Measurements from ENCODE around the gene ELAVL4. TPM values are rescaled to one million over a fixed set of nuclear protein-coding genes. Genes with fewer than 3 reads are reported as not detected.

Gene ELAVL4
- total RNA-seq, 1 experiment from 2014 or later: 0.50 TPM

DNA sequence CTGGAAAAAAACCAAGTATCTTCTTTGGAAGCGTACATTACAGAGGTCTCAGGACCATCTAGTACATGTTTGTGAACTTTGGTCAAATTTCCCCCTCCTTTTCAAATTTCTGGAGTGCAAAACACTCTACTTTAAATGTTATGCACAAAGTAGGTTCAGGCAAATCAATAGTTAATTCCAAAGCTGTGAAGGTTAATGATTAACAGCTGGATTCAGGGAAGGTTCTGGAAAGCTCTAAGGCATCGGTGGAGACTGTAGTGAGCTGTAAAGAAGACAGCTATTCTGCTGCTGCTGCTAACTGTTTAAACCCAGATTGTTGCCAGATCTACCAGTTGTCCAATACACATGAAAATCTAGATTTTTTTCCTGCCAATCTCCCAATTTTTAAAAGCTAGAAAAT is 70.9 kb downstream of the ELAVL4 start:
- ATAC-seq: no peak
- ChIA-PET CTCF (no interaction called here), POLR2A (no interaction called here)
- Mint-ChIP-seq H3K4me1 (peaks cover 21% of the 10 kb centered on the region), H3K9me3 (no peaks in the 10 kb centered on the region), H3K27me3 (ENCODE audit: low read depth) (peaks cover 4% of the 10 kb centered on the region; the same call in 1 of the 2 replicates), H3K4me3 (no peak overlapping the region), H3K27ac (no peak overlapping the region), H3K36me3 (no peaks in the 10 kb centered on the region)
- TF ChIP-seq, protein P1, sequence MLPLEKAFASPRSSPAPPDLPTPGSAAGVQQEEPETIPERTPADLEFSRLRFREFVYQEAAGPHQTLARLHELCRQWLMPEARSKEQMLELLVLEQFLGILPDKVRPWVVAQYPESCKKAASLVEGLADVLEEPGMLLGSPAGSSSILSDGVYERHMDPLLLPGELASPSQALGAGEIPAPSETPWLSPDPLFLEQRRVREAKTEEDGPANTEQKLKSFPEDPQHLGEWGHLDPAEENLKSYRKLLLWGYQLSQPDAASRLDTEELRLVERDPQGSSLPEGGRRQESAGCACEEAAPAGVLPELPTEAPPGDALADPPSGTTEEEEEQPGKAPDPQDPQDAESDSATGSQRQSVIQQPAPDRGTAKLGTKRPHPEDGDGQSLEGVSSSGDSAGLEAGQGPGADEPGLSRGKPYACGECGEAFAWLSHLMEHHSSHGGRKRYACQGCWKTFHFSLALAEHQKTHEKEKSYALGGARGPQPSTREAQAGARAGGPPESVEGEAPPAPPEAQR (CRISPR knock-in tag; IDR thresholded peaks at IDR 0.05): no peak
- TF ChIP-seq, protein P2, sequence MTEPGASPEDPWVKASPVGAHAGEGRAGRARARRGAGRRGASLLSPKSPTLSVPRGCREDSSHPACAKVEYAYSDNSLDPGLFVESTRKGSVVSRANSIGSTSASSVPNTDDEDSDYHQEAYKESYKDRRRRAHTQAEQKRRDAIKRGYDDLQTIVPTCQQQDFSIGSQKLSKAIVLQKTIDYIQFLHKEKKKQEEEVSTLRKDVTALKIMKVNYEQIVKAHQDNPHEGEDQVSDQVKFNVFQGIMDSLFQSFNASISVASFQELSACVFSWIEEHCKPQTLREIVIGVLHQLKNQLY (CRISPR knock-in tag; IDR thresholded peaks at IDR 0.05): no peak
- TF ChIP-seq ZNF232 (CRISPR knock-in tag; IDR thresholded peaks at IDR 0.05) (no peak), RELA (CRISPR knock-in tag; IDR thresholded peaks at IDR 0.05; ENCODE audit: borderline replicate concordance) (no peak), IRF2 (CRISPR knock-in tag; IDR thresholded peaks at IDR 0.05; ENCODE audit: borderline replicate concordance, low read depth) (no peak), ETV6 (CRISPR knock-in tag; IDR thresholded peaks at IDR 0.05) (no peak), NFYB (CRISPR knock-in tag; conservative IDR thresholded peaks at IDR 0.05; ENCODE audit: low read depth) (no peak), ATF1 (CRISPR knock-in tag; IDR thresholded peaks at IDR 0.05) (no peak)
- TF ChIP-seq, protein P3, sequence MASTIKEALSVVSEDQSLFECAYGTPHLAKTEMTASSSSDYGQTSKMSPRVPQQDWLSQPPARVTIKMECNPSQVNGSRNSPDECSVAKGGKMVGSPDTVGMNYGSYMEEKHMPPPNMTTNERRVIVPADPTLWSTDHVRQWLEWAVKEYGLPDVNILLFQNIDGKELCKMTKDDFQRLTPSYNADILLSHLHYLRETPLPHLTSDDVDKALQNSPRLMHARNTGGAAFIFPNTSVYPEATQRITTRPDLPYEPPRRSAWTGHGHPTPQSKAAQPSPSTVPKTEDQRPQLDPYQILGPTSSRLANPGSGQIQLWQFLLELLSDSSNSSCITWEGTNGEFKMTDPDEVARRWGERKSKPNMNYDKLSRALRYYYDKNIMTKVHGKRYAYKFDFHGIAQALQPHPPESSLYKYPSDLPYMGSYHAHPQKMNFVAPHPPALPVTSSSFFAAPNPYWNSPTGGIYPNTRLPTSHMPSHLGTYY (CRISPR knock-in tag; IDR thresholded peaks at IDR 0.05): no peak
- TF ChIP-seq, protein P4, sequence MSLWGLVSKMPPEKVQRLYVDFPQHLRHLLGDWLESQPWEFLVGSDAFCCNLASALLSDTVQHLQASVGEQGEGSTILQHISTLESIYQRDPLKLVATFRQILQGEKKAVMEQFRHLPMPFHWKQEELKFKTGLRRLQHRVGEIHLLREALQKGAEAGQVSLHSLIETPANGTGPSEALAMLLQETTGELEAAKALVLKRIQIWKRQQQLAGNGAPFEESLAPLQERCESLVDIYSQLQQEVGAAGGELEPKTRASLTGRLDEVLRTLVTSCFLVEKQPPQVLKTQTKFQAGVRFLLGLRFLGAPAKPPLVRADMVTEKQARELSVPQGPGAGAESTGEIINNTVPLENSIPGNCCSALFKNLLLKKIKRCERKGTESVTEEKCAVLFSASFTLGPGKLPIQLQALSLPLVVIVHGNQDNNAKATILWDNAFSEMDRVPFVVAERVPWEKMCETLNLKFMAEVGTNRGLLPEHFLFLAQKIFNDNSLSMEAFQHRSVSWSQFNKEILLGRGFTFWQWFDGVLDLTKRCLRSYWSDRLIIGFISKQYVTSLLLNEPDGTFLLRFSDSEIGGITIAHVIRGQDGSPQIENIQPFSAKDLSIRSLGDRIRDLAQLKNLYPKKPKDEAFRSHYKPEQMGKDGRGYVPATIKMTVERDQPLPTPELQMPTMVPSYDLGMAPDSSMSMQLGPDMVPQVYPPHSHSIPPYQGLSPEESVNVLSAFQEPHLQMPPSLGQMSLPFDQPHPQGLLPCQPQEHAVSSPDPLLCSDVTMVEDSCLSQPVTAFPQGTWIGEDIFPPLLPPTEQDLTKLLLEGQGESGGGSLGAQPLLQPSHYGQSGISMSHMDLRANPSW (CRISPR knock-in tag; conservative IDR thresholded peaks at IDR 0.05; ENCODE audit: low read depth): no peak
- TF ChIP-seq, protein P5, sequence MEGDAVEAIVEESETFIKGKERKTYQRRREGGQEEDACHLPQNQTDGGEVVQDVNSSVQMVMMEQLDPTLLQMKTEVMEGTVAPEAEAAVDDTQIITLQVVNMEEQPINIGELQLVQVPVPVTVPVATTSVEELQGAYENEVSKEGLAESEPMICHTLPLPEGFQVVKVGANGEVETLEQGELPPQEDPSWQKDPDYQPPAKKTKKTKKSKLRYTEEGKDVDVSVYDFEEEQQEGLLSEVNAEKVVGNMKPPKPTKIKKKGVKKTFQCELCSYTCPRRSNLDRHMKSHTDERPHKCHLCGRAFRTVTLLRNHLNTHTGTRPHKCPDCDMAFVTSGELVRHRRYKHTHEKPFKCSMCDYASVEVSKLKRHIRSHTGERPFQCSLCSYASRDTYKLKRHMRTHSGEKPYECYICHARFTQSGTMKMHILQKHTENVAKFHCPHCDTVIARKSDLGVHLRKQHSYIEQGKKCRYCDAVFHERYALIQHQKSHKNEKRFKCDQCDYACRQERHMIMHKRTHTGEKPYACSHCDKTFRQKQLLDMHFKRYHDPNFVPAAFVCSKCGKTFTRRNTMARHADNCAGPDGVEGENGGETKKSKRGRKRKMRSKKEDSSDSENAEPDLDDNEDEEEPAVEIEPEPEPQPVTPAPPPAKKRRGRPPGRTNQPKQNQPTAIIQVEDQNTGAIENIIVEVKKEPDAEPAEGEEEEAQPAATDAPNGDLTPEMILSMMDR (IDR thresholded peaks at IDR 0.05): no peak
- DNase-seq (ENCODE audit: low spot score): no peak

DNA sequence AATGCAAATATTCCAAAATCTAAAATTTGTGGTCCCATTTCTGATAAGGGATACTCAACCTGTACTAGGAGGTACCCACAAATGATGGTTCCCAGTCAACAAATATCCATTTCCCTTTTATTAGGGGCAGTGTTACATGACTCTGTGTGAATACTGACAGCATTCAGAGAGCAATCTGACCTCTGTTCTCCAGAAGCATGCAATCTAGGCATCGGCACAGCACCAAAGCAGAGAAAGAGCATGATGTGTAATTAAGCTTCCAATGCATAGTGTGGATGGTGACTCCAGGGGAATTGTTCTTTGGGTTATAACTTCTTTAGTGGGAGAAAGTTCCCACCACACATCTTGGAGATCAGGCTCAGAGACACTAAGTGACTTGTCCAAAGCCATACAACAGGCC is 71.6 kb downstream of the ELAVL4 start:
- Mint-ChIP-seq H3K27ac (no peak overlapping the region), H3K27me3 (ENCODE audit: low read depth) (peaks cover 4% of the 10 kb centered on the region; the same call in 1 of the 2 replicates), H3K9me3 (no peaks in the 10 kb centered on the region), H3K4me1 (peaks cover 21% of the 10 kb centered on the region), H3K36me3 (no peaks in the 10 kb centered on the region), H3K4me3 (no peak overlapping the region)
- DNase-seq (ENCODE audit: low spot score) (no peak), ATAC-seq (no peak)
- POLR2A ChIA-PET: no interaction called here
- CTCF ChIA-PET: no interaction called here
- TF ChIP-seq NFYB (CRISPR knock-in tag; conservative IDR thresholded peaks at IDR 0.05; ENCODE audit: low read depth): no peak
- TF ChIP-seq, protein P6, sequence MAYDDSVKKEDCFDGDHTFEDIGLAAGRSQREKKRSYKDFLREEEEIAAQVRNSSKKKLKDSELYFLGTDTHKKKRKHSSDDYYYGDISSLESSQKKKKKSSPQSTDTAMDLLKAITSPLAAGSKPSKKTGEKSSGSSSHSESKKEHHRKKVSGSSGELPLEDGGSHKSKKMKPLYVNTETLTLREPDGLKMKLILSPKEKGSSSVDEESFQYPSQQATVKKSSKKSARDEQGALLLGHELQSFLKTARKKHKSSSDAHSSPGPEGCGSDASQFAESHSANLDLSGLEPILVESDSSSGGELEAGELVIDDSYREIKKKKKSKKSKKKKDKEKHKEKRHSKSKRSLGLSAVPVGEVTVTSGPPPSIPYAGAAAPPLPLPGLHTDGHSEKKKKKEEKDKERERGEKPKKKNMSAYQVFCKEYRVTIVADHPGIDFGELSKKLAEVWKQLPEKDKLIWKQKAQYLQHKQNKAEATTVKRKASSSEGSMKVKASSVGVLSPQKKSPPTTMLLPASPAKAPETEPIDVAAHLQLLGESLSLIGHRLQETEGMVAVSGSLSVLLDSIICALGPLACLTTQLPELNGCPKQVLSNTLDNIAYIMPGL (CRISPR knock-in tag; IDR thresholded peaks at IDR 0.05): no peak
- no peak for TF ChIP-seq IRF2 (CRISPR knock-in tag; IDR thresholded peaks at IDR 0.05; ENCODE audit: borderline replicate concordance, low read depth)
- TF ChIP-seq, protein P7, sequence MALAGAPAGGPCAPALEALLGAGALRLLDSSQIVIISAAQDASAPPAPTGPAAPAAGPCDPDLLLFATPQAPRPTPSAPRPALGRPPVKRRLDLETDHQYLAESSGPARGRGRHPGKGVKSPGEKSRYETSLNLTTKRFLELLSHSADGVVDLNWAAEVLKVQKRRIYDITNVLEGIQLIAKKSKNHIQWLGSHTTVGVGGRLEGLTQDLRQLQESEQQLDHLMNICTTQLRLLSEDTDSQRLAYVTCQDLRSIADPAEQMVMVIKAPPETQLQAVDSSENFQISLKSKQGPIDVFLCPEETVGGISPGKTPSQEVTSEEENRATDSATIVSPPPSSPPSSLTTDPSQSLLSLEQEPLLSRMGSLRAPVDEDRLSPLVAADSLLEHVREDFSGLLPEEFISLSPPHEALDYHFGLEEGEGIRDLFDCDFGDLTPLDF (CRISPR knock-in tag; IDR thresholded peaks at IDR 0.05): no peak
- no peak for TF ChIP-seq GABPB1 (CRISPR knock-in tag; IDR thresholded peaks at IDR 0.05)
- no peak for TF ChIP-seq ZNF232 (CRISPR knock-in tag; IDR thresholded peaks at IDR 0.05)
- TF ChIP-seq OVOL2 (CRISPR knock-in tag; IDR thresholded peaks at IDR 0.05; ENCODE audit: borderline replicate concordance): no peak
- TF ChIP-seq JUN (CRISPR knock-in tag; IDR thresholded peaks at IDR 0.05): no peak
- TF ChIP-seq, protein P3 (CRISPR knock-in tag; IDR thresholded peaks at IDR 0.05): no peak
- TF ChIP-seq, protein P8, sequence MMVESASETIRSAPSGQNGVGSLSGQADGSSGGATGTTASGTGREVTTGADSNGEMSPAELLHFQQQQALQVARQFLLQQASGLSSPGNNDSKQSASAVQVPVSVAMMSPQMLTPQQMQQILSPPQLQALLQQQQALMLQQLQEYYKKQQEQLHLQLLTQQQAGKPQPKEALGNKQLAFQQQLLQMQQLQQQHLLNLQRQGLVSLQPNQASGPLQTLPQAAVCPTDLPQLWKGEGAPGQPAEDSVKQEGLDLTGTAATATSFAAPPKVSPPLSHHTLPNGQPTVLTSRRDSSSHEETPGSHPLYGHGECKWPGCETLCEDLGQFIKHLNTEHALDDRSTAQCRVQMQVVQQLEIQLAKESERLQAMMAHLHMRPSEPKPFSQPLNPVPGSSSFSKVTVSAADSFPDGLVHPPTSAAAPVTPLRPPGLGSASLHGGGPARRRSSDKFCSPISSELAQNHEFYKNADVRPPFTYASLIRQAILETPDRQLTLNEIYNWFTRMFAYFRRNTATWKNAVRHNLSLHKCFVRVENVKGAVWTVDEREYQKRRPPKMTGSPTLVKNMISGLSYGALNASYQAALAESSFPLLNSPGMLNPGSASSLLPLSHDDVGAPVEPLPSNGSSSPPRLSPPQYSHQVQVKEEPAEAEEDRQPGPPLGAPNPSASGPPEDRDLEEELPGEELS (CRISPR knock-in tag; IDR thresholded peaks at IDR 0.05): no peak
- TF ChIP-seq ZNF138 (CRISPR knock-in tag; conservative IDR thresholded peaks at IDR 0.05): no peak
